HL-60 (cell line): ENCODE data around the gene PHC2.

ENCODE experiments used
- DNase-seq, 2 experiments: peaks; one replicate each; pipeline ENCODE4 v3.0.0-alpha.2; 2010 to 2020; ENCODE audit warnings: low read depth in 1 of 2, low spot score in 1 of 2
- H3K27ac ChIP-seq: fragments of 250-450 bp; sonication (Bioruptor Pico); replicated peaks from 2 replicates; pipeline ENCODE4 v1.5.1; 2020; ENCODE audit warnings: mild to moderate bottlenecking, moderate library complexity
- H3K27me3 ChIP-seq: fragments of 250-450 bp; sonication (Bioruptor Pico); 2 replicates; pipeline ENCODE4 v1.5.1; 2021; ENCODE audit warnings: mild to moderate bottlenecking, moderate library complexity; ENCODE audit not compliant: insufficient read depth, poor library complexity, severe bottlenecking
- H3K4me3 ChIP-seq: replicated peaks from 2 replicates; pipeline ENCODE4 v1.5.1; 2011; ENCODE audit warnings: mild to moderate bottlenecking, control low read depth, low read length; ENCODE audit not compliant: insufficient read depth
- GABPA ChIP-seq: IDR thresholded peaks from 2 replicates; pipeline ENCODE4 v1.6.1; 2012; ENCODE audit warnings: low read depth
- POLR2AphosphoS5 ChIP-seq: IDR thresholded peaks from 2 replicates; pipeline ENCODE4 v1.6.1; 2012; ENCODE audit warnings: low read depth
- SPI1 ChIP-seq: IDR thresholded peaks from 2 replicates; pipeline ENCODE4 v1.6.1; 2012; ENCODE audit warnings: low read depth, mild to moderate bottlenecking, borderline replicate concordance
- TF ChIP-seq, protein P1 (sequence below): IDR thresholded peaks from one replicate; pipeline ENCODE4 v1.5.1; 2011; ENCODE audit warnings: low read length, control low read depth, inconsistent platforms; ENCODE audit not compliant: insufficient read depth
- TF ChIP-seq, protein P2 (sequence below): IDR thresholded peaks from 2 replicates; pipeline ENCODE4 v1.6.1; 2012; ENCODE audit warnings: low read depth; ENCODE audit not compliant: insufficient replicate concordance

The PHC2 gene

DNA sequence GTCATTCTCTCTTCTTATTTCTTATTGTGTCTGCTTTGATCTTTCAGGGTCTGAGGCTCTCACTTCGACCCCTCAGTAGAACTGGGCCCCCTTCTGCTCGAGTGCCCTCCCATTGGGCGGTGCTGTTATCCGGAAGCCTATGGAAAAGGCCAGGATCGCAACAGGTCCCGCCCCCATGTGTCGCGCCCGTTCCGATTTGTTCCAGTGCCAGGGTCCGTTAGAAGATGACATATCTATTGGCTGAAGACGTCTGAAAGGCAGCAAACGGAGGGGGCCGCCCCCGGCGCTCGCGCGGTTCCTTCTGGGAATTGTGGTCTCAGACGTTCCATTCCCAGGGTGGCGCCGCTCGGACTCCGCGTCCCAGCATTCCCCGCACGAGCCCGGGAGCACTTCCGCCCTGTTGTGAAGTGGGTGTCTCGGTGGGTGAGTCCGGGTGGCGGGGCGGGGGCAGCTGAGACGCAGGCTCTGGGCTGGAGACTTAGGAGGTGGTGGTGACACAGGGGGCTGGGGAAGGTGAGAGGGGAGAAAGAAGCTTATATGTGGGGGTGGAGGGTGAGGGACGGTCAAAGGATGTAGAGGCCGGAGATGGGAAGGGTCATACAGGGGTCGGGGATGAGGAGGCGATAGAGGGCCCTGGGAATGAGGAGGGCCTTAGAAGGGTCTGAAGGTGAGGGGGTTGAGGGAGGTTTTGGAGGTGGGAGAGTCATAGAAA, 41.5 kb upstream of the PHC2 start, which contains the start of gene ZSCAN20:
ZSCAN20 (plus strand) TSS at position 377 of the 712 bp plus-strand sequence. CDS start 6,644 bp downstream, outside the sequence.
- peak; percentile 77 for TF ChIP-seq SPI1
- TF ChIP-seq, protein P1, sequence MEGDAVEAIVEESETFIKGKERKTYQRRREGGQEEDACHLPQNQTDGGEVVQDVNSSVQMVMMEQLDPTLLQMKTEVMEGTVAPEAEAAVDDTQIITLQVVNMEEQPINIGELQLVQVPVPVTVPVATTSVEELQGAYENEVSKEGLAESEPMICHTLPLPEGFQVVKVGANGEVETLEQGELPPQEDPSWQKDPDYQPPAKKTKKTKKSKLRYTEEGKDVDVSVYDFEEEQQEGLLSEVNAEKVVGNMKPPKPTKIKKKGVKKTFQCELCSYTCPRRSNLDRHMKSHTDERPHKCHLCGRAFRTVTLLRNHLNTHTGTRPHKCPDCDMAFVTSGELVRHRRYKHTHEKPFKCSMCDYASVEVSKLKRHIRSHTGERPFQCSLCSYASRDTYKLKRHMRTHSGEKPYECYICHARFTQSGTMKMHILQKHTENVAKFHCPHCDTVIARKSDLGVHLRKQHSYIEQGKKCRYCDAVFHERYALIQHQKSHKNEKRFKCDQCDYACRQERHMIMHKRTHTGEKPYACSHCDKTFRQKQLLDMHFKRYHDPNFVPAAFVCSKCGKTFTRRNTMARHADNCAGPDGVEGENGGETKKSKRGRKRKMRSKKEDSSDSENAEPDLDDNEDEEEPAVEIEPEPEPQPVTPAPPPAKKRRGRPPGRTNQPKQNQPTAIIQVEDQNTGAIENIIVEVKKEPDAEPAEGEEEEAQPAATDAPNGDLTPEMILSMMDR: no peak
- TF ChIP-seq, protein P2, sequence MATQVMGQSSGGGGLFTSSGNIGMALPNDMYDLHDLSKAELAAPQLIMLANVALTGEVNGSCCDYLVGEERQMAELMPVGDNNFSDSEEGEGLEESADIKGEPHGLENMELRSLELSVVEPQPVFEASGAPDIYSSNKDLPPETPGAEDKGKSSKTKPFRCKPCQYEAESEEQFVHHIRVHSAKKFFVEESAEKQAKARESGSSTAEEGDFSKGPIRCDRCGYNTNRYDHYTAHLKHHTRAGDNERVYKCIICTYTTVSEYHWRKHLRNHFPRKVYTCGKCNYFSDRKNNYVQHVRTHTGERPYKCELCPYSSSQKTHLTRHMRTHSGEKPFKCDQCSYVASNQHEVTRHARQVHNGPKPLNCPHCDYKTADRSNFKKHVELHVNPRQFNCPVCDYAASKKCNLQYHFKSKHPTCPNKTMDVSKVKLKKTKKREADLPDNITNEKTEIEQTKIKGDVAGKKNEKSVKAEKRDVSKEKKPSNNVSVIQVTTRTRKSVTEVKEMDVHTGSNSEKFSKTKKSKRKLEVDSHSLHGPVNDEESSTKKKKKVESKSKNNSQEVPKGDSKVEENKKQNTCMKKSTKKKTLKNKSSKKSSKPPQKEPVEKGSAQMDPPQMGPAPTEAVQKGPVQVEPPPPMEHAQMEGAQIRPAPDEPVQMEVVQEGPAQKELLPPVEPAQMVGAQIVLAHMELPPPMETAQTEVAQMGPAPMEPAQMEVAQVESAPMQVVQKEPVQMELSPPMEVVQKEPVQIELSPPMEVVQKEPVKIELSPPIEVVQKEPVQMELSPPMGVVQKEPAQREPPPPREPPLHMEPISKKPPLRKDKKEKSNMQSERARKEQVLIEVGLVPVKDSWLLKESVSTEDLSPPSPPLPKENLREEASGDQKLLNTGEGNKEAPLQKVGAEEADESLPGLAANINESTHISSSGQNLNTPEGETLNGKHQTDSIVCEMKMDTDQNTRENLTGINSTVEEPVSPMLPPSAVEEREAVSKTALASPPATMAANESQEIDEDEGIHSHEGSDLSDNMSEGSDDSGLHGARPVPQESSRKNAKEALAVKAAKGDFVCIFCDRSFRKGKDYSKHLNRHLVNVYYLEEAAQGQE: no peak
- peak; percentile 49; the same call in 1 of the 2 replicates for TF ChIP-seq POLR2AphosphoS5
- TF ChIP-seq GABPA: peak; percentile 85
- Histone ChIP-seq H3K4me3 (peak within 1 kb of the TSS; percentile 78), H3K27ac (peak within 1 kb of the TSS; percentile 56), H3K27me3 (no peaks in the 10 kb centered on the region)
- peak; percentile 94 to 98 for DNase-seq

DNA sequence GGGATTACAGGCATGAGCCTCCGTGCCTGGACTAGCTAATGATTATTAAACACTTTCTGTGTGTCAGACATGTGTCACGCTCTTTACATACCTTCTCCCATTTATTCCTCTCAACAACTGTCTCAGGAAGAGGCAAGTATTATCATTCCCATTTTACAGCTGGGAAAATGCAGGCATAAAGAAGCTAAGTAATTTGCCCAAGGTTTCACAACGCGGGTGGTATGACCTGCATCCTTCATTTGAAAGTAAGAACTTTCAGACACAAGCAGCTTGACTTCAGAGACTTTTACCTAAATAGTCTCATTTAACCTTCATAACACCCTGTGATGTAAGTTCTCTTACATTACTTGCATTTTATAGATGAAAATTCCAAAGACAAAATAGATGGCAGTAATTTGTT, 40.5 kb upstream of the PHC2 start:
- H3K27ac ChIP-seq: no peak overlapping the region
- TF ChIP-seq SPI1: no peak
- TF ChIP-seq, protein P1: no peak
- TF ChIP-seq POLR2AphosphoS5: no peak
- no peak for TF ChIP-seq GABPA
- TF ChIP-seq, protein P2: no peak
- no peak overlapping the region for H3K4me3 ChIP-seq

DNA sequence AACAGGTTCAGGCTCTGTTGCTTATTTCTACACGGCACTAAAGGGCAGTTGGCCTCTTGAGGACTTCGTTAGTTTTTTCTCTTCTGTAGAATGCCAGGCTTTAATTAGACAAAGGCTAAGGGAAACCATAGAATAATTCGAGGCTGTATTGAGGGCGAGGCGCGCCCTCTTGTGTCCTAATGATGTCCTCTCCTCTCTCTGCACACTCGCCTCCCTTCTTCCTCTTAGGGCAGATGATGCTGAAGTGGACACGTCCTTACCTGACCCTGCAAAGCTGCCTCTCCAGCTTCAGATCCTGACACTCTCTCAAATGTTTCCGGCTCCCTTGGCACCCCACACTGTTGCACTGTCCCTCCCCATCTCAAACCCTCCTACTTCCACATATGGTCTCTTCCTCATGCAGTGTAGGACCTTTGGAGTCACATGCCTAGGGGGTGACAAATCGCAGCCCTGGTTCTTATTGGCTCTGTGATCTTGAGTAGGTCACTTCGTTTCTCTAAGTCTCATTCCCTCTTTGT, 39.7 kb upstream of the PHC2 start:
- DNase-seq: peak; percentile 47 to 68
- H3K27ac ChIP-seq: no peak overlapping the region

More for the DNA sequence above, 40.5 kb upstream of the PHC2 start:
- H3K27me3 ChIP-seq: no peaks in the 10 kb centered on the region
- DNase-seq: no peak

More for the DNA sequence above, 39.7 kb upstream of the PHC2 start:
- H3K27me3 ChIP-seq: no peaks in the 10 kb centered on the region
- TF ChIP-seq, protein P2: no peak
- TF ChIP-seq, protein P1: peak; percentile 95
- H3K4me3 ChIP-seq: no peak overlapping the region
